Measurements from ENCODE around the gene ZPR1.
"Not testable (repeated sequence)": the region's sequence is repeated elsewhere in the genome, so short reads cannot be mapped to it uniquely, and the experiment has no call there.

ZPR1 gene

DNA sequence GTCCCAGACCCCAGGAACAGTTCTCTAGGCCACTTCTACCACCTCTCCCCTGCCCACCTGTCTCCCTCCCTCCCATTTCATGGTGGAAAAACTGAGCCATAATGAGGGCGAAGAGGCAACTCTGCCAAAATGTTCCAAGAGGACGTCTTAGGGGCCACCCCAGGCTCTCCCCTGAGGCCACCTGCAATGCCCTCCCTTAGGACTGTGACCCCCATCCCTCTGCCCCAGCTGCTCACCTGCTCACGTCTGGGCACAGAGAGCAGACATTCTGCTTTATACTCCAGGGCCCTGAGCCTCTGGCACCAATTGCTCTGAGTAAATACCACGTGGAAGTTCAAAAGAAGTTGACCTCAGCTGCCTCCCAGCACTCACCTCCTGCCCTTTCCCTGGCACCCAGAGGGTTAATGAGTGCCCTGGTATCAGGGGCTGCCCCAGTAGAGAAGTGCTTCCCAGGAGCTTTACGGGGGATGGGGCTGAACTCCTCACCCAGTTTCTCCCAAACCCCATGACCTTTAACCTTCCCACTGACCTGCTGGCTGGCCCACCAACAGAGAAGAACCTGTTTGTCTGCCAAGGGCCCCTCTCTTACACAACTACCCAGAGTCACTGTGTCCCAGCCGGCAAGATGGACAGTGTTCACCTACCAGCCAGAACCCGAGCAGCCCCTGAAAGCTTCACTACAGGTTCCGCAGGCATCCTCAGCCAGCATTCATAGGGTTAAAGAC, 4.5 kb upstream of the ZPR1 start:
- DNase-seq = no peak

DNA sequence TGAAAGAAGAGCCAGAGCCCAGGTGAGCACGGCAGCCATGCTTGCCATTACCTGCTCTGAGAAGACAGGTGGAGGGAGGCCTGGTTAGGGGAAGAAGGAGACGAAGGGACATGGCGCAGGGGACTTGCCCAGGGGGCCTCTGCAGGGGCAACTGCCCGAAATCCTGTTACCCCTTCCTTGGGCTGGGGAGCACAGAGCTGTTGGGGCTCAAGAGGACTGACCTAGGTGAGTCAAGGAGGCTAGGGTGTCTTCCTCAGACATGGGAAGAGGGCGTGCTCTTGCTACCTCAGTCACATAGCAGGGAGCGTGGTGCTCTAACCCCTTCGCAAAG, 4.0 kb upstream of the ZPR1 start, which contains the start of gene APOA5:
Gene APOA5 (minus strand): TSS at position 67 of the 331 bp plus-strand sequence. CDS start 19 bp downstream, at position 48.
- DNase-seq = no peak

DNA sequence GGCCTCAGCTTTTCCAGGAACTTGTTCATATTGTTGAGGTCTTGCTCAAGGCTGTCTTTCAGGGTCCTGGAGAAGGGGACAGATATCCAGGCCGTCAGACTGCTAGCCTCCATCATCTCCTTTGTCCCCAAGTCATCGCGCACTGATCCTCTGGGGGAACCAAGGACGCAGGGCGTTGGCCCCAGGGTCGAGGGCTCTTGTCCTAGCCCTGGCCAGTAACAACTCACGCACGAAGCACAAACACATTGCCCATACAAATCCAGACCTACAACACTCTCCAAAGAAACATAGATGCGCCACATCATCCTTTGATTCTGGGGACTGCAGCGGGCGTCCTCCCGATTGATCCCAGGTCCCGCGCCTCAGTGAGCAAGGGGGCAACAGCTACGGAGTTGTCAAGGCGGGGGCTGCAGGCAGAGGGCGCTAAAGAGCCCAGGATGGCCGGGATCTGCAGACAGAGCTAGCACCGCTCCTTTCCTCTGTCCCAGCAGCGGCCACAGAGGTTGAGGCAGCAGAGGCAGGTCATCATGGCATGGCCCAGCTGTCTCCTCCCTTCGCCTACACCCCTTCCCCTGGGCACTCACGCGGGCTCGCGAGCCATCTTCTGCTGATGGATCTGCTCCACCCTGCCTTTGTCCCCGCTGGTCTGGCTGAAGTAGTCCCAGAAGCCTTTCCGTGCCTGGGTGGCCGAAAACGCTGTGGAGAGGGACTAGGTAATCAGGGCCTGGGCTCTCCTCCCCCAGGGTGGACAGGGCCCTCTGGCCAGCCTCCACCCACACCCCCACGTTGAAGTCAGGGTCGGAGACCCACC, 3.4 kb upstream of the ZPR1 start:
- peak; percentile 71 for DNase-seq

DNA sequence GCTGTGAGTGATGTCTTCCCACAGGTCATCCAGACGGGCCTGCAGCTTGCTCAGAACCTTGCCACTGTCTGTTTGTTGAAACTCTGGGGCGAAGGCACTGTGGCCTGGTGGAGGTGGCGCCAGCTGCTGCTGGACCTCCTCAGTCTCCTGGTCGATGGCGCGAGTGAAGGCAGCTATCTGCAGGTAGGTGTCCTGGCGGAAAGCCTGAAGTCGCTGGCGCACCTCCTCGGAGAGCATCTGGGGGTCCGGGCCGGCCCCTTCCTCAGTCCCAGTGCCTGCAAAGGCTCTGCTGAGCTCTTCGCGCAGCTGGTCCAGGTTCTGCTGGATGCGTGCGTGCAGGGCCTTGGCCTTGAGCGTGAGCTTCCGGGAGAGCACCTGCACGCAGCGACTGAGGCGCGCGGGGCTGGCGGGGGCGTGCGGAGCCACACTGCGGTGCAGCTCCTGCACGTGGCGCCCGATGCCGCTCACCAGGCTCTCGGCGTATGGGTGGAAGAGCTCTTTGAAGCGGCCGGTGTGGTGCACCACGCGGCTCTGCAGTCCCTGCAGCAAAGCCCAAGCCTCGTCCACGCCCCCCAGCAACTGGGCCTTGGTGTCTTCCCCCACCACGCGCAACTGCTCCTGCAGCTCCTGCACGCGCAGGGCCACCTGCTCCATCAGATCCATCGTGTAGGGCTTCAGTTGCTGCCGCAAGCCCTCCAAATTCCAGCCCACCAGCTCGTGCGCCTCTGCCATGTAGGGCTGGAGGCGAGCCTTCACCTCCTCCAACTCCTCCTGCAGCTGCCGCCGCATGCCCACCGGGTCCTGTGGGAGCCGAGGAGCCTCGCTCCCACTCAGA, 2.6 kb upstream of the ZPR1 start:
- DNase-seq = no peak

- no peak for DNase-seq
Measured at GRCh38 chr11:116788975-116789374, 1.2 kb upstream of the ZPR1 start.

DNA sequence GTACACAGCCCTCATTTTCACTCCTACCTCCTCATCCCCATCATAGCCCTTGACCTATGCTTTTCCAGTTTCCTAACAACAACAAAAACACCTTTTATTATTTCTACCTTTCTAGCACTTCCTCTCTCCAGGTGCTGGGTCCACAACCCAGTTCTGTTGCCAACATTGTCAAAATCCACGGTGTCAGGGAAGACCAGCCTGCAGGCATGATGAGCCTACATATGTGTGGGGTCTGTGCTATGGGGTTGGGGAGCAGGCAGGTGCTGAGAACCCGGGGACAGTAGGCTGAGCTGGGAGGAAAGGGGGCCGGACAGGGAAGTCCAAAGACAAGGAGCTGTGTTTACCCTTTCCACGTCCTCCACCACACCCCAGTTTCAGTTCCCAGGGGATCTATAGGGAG, 711 bp upstream of the ZPR1 start:
- no peak for DNase-seq

DNA sequence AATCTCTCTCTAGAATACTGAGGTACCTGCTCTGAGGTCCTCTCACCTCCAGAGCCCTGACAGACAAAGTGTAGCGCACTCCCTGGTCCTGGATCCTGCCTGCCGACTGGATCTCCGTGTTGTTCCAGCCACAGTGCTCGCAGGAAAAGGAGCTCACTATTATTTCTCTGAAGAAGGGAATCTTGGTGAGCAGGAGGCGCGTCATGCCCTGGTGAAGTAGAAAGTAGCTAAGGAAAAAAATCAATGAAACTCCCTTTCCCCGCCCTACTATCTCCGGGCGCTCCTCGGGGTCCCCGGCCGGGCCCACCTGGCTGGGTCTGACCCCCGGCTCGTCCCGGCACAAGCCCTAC, 412 bp downstream of the ZPR1 start:
- no peak for DNase-seq

DNA sequence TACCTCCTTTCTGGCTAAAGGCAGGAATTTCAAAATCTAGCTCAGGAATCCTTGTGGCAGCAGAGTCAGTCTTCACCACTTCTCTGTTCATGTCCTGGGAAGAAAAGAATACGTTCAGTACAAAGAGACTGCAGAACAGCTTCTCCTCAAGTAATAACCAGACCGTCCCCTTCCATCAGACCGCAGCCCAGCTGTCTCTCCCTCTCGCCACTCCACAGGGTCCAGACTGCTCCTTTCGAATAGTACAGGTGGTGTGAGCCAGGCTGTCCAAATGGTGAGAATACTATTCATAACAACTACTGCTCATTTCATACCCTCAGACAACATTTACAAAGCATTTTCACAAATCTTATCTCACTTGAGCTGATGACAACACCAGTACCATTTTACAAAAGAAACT, 857 bp downstream of the ZPR1 start:
- no peak for DNase-seq

GRCh38 chr11:116786326-116786725, 1.5 kb downstream of the ZPR1 start:
- no peak for DNase-seq

GRCh38 chr11:116782728-116783127, 5.1 kb downstream of the ZPR1 start:
- no peak for DNase-seq

- DNase-seq = no peak
Measured at GRCh38 chr11:116778556-116778955, 9.3 kb downstream of the ZPR1 start.

DNA sequence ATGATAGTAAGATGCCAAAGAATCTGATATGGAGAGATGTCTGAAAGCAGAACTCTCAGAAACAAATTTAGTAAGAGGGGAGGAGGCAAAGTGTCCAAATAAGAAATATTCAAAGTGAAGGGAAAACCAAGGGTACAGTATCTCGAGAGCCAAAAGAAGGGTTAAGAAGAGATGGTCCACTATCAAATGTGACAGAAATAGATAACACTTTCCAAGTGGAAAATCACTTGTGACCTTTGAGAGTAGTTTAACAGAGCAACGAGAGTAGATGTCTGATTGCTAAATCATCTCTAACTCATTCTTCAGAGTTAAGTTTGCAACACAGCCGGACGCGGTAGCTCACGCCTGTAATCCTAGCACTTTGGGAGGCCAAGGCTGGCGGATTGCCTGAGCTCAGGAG, 10.8 kb downstream of the ZPR1 start:
- DNase-seq = no peak

DNA sequence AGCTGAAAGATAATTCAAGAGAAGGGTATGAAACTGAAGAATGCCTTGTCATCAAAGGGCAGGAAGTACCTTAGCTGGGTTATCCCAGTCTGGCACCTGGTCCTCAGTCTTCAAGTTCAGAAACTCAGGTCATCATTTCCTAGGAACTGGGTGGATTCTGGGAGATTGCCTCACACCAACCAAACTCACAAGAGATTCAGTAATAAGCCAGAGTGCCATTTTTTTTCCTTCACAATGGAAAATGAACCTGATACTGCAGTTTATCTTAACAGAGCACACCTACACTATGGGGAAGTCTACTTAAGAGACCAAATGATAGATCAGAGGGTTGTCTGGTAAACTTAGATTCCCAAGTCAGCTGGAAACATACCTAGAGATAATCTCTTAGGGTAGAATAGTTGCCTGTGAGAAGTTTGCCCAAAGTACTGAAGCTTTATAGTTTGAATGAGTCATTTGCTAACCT, 11.3 kb downstream of the ZPR1 start:
- no peak for DNase-seq

DNA sequence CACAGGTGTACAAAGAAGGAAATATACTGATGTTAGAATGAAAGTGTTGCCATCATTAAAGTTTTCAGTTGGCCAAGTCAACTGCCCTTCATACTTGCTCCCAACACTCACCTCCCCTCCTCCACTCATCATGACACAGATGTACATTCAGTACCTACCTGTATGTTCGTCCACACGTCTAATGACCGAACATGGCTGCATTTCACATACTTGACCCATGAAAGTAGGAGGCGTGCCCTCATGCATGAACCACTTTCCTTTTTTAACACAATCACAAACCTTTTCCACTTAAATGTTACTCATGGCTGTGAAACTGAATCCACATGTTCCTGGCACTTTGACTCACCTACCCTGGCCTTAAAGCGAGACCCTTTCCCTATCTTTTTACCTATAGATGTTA, 11.8 kb downstream of the ZPR1 start:
- no peak for DNase-seq

- DNase-seq = no peak
Measured at GRCh38 chr11:116774661-116775060, 13.2 kb downstream of the ZPR1 start.

DNA sequence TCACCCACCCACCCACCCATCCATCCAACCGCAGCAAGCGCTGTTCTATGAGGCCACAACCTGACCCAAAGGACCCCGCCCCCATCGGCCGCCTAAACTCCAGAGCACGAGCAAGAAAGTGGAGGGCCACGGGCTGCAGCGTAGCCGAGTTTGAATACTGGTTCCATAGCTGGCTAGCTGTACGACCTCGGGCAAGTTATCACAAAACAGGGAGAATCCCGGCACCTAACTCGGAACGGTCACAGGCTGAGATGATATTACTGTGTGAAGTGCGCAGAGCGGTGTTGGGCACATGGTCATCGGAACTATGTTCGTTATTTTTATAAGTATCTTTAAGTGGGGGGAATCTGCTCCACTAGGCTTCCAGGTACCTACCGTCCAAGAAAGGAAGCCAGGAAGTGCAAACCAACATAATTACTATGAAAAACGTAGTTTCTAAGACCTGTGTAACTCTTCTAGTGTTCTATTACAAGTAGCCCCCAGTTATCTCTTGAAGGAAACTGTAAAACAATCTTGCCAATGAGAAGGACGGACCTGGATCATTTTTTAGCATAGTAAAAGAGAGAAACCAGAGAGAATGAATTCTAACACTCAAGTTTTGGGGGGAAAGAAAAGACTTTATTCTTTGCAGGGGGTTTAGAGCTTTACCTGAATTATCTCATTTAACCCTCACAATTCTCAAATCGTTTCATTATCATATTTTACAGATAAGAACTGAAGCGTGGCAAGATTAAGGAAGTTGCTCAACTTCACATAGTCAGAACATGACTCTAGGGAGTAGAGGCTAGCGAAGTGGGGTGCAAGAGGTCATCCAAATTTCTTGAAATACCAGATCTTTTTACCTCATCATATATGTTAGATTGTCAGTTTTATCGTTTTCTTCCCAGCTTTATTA, 14.4 kb downstream of the ZPR1 start:
- peak; percentile 87 for DNase-seq

DNA sequence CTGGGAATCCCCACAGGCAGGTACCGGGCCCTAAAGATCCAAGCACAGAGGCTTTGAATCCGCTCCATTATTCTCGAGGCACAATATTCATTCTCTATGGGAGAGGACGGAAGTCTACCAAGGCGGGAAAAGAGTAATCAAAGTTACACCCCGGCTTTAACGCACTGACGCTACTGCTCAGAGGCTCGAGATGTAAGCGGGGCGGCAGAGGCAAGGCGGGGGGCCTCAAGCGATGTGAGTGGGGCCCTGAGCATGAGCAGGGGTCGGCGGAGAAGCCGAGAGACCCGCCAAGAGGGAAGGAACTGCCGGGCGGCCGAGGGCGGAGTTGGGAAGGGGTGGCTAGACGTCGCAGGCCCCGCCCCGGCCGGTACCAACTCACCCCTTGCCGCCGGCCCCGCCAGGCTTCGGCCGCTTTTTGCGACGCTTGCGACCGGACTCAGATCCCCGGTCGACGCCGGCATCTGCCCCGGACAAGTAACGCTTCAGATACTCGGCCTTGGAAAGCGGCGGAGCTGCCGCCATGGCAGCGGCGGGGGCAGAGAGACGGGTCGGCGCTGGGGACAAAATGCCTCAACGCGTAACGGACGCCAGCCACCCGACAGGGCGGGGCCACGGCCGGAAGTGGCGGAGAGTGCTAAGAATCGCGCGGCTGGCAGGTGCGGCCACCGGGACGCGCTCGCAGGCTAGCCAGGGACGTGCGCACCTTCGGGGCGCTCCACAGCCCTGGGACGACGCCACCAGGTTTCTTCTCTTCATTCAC, 15.2 kb downstream of the ZPR1 start, which contains the start of gene BUD13:
Gene BUD13 (minus strand): TSS at position 545 of the 760 bp plus-strand sequence. CDS start 23 bp downstream, at position 522.
- peak; percentile 93 for DNase-seq

- no peak for DNase-seq
Measured at GRCh38 chr11:116771935-116772334, 15.9 kb downstream of the ZPR1 start.

- DNase-seq = no peak
Measured at GRCh38 chr11:116762132-116762531, 25.7 kb downstream of the ZPR1 start.

DNA sequence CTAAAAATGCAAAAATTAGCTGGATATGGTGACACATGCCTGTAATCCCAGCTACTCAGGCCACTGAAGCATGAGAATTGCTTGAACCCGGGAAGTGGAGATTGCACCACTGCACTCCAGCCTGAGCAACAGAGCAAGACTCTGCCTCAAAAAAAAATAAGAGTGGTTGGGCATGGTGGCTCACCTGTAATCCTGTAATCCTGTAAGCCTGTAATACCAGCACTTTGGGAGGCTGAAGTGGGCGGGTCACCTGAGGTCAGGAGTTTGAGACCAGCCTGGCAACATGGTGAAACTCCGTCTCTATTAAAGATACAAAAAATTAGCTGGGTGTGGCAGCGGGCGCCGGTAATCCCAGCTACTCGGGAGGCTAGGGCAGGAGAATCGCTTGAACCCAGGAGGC, 31.8 kb downstream of the ZPR1 start:
- not testable (repeated sequence) for DNase-seq

DNA sequence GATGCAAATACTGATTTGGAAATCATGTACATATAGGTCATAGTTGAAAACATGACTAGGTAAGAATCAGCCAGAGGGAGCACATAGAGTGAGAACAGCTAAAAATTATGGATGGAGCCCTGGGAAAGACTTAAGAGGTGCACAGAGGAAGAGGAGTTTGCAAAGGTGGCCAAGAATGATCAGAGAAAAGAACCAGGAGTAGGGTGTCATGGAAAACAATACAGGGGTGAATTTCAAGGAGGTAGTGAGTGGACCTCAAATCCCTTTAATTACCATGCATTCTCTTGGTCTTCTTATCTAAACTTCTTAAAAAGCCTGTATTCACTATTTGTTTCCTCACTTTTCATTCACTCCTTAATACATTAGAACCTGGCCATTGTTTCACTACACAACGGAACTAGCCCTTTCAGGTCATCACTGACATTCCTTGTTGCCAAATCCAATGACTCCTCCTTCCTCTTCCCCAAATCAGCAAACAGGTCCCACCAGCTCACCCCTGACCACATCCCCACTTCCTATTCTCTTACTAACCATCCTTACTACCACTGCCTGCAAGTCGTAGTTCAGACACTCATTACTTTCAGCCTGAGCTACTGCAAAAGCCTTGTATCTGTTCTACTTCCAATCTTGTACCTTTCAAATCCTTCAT, 37.6 kb downstream of the ZPR1 start:
- no peak for DNase-seq
